OCI-LY1 (cell line): ENCODE results near the gene PRRT1.

Experiments used
- CTCF ChIP-seq: fragments of 200-600 bp; sonication (generic), shearing (Covaris generic); IDR thresholded peaks from 2 replicates; pipeline ENCODE4 v1.5.1; 2017; ENCODE audit warnings: mild to moderate bottlenecking, antibody characterized with exemption, low read length, moderate library complexity, mixed read lengths
- EZH2 ChIP-seq: fragments of 200-600 bp; sonication (generic), shearing (Covaris generic); IDR thresholded peaks from 2 replicates; pipeline ENCODE4 v1.8.0; 2017; ENCODE audit warnings: borderline replicate concordance, mixed run types, mild to moderate bottlenecking, antibody characterized with exemption, low read length, moderate library complexity, mixed read lengths

- TF ChIP-seq CTCF (no peak), EZH2 (no peak)
These were observed 26.2 kb upstream of the PRRT1 start, which contains the start of gene RNF5 for GRCh38 chr6:32177788-32178546.
